ENCODE data around the gene LDLRAD4. TPM values are rescaled to one million over a fixed set of nuclear protein-coding genes. Genes with fewer than 3 reads are reported as not detected.

Gene LDLRAD4
- total and polyA plus RNA-seq, 8 donors: 2.0 to 47.9 (median 9.0) TPM

DNA sequence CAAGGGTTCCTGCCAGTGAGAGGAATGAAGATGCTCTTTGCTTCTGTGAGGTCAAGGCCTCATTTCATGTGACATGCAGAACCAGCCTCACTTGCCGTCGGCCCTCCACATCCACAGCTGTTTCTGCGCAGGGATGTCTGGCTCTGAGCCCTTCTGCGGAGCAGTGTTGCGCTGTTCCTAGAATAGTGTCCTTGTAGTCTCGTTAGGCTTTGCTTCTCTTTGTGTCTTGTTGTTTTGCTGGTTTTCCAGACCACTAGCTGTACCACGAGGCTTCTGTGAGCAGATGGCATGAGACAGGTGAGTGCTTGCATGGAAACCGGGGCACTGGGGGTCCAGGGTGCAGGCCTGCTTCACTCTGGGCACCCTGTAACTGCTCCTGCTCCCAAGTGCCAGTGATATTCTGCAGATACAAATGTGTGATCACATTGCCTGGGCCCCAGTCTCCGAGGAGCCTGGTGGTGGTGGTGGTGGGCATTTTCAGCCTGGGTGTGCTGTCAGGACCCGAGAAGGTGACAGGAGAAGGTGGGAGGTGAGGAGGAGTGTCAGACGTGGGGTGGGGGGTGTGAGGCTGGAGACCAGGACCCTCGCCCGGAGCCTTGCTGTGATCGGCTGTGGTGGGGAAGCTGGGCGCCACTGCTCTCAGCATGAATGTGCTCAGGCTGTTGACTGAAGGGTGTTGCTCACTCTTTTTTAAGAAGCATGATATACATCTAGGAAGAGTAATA, 34.3 kb downstream of the LDLRAD4 start:
- DNase-seq: no peak

DNA sequence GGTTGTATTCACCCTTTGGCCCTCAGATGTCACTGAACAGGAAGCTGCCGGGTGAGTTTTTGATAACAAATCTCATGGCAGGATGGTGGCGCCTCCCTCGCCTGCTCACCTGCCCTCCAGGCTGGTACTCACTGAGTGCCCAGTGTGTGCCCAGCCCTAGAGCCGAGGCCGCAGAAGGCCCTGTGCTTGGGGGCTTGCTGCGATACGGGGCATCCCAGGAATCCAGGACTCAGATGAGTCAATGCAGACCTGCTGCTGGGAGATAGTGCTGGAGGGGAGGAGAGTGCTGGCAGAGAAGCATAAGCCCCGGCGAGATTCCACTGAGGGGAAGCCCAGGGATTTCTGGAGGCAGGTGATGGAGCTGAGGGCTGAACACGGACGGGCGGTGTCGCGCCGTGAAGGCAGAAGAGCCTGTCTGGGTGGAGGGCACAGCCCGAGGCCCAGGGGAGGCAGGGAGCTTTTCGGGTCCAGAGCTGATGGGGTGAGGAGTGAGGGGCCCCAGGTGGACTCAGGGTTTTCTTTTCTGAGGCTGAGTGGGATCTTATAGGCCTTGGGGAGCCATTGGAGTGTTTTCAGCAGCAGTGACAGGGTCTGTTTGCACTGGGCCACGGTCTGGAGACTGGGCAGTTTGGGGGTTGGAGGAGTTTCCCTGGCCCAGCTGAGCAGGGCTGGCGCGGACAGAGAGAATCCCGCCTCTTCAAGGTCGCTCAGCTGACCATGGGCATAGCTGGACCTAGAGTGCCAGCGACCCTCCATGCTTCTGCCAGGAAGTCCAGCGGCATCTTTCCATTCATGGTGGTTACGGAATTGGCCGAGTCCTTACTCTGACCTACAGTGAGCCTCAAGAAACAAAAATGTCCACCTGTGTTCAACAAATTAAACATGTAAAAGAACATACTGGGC, 35.5 kb downstream of the LDLRAD4 start:
- 84 to 94% (median 85%) methylated on average over 23 to 26 of the region's 26 CpGs for WGBS, 5 donors
- Histone ChIP-seq H3K9me3 (no peaks in the 10 kb centered on the region), H3K27ac (no peak overlapping the region), H3K4me1 (peaks cover 0 to 5% (median 0%) of the 10 kb centered on the region in 4 donors), H3K27me3 (no peaks in the 10 kb centered on the region), H3K36me3 (peaks cover 0 to 6% (median 0%) of the 10 kb centered on the region in 4 donors), H3K4me3 (no peak overlapping the region)
- no peak for TF ChIP-seq POLR2A (IDR thresholded peaks at IDR 0.05)
- no peak for TF ChIP-seq EP300 (IDR thresholded peaks at IDR 0.05)
- TF ChIP-seq, protein P1, sequence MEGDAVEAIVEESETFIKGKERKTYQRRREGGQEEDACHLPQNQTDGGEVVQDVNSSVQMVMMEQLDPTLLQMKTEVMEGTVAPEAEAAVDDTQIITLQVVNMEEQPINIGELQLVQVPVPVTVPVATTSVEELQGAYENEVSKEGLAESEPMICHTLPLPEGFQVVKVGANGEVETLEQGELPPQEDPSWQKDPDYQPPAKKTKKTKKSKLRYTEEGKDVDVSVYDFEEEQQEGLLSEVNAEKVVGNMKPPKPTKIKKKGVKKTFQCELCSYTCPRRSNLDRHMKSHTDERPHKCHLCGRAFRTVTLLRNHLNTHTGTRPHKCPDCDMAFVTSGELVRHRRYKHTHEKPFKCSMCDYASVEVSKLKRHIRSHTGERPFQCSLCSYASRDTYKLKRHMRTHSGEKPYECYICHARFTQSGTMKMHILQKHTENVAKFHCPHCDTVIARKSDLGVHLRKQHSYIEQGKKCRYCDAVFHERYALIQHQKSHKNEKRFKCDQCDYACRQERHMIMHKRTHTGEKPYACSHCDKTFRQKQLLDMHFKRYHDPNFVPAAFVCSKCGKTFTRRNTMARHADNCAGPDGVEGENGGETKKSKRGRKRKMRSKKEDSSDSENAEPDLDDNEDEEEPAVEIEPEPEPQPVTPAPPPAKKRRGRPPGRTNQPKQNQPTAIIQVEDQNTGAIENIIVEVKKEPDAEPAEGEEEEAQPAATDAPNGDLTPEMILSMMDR (IDR thresholded peaks at IDR 0.05): no peak
- TF ChIP-seq POLR2AphosphoS5 (IDR thresholded peaks at IDR 0.05): no peak
- no peak for DNase-seq
- intact Hi-C loops (cut with DNase I; ENCODE audit: low total_unique reads): no loop called here

More for the DNA sequence above, 34.3 kb downstream of the LDLRAD4 start:
- no peak overlapping the region for H3K4me3 ChIP-seq
- H3K27ac ChIP-seq: no peak overlapping the region
- 83 to 86% (median 85%) methylated on average over 15 of the region's 15 CpGs for WGBS, 5 donors
- H3K9me3 ChIP-seq: no peaks in the 10 kb centered on the region
- no peaks in the 10 kb centered on the region for H3K4me1 ChIP-seq
- peaks cover 0 to 6% (median 0%) of the 10 kb centered on the region in 4 donors for H3K36me3 ChIP-seq
- intact Hi-C loops (cut with DNase I; ENCODE audit: low total_unique reads): no loop called here
- TF ChIP-seq POLR2A (IDR thresholded peaks at IDR 0.05): no peak
- H3K27me3 ChIP-seq: no peaks in the 10 kb centered on the region

DNA sequence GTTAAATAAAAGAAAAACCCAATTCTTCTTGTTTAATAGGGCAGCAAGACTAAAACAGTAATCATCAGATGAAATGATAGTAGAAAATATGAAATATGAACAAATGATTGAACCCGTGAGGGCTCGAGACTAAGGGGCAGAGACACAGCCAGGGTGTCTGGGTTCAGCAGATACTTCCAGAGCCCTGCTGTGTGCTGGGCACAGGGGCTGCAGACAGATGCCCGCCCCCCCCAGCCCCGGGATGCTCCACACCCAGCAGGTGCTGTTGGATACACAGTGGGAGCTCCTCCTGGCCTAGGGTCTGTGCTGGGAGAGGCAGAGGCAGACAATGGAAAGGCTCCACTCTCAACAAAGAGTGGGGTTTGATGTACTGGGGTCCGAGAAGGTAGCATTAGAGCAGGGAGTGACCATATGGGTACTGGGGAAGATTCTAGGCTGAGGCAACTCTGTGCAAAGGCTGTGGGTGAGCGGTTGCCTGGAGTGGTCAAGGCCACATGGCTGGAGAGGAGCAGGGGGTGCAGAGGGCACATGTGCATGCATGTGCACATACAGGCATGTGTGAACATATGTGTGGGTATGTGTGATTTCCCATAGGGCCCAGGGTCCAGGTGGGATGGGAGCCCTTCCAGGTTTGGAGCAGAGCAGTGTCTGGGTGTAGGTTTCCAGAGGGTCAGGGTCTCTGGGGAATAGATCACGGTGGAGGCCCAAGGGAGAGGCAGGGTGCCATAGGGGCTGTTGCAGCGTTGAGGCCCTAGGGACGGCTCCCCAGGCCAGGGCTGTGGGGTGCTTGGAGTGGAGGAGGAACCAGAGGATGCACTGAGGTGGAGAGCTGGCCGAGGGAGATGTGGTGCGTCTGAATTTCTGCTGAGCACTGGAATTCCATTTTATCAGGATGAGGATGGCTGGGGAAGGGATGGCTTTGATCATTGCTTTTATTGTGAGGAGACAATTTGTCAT, 36.7 kb downstream of the LDLRAD4 start:
- WGBS, 5 donors: 88 to 93% (median 91%) methylated on average over 11 of the region's 11 CpGs
- Histone ChIP-seq H3K36me3 (peaks cover 0 to 6% (median 0%) of the 10 kb centered on the region in 4 donors), H3K9me3 (no peaks in the 10 kb centered on the region), H3K27ac (no peak overlapping the region), H3K4me1 (peaks cover 3 to 17% (median 6%) of the 10 kb centered on the region in 4 donors), H3K27me3 (no peaks in the 10 kb centered on the region), H3K4me3 (no peak overlapping the region)
- TF ChIP-seq, protein P1 (IDR thresholded peaks at IDR 0.05): no peak
- intact Hi-C loops (cut with DNase I; ENCODE audit: low total_unique reads): no loop called here
- no peak for DNase-seq

DNA sequence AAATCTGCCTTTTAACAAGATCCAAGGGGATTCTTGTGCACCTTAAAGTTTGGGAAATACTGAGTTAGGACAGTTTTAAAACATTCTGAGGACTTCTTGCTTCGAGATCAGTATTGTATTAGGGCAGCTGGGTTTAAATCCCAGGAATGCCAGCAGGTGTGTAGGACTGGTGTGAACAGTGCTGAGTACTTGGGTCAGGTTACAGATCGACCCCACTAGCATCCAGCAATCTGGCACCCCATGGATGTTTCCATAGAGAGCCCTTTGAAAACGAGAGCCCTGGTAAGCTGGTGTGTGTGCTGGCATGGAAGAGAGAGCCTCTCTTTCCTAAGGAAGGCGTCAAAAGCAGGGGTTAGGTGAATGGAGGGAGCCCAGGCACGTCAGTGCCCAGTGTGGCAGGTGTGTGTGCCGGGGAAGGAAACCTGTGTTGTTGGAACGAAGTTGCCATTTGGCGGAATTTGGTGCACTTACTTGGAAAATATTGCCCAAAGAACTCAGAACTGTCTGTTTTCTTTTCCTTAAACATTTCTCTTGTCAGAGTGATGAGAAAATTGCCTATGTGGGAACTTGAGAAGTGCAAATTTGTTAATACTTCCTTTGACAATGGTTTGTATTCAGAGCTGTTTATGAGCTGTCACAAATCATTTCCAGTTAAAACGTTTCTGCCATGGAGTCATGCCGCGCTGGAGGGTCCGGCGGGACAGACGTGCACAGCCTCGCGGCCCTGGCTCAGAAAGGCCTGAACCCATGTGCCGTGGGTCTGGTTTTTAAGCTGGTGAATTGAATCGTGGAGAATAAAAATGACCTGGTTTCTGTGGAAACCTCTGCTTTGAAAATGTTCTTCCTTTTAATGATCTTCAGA, 38.1 kb downstream of the LDLRAD4 start:
- Histone ChIP-seq H3K4me1 (peaks cover 3 to 31% (median 20%) of the 10 kb centered on the region in 4 donors), H3K4me3 (no peak overlapping the region), H3K27me3 (no peaks in the 10 kb centered on the region), H3K27ac (no peak overlapping the region), H3K9me3 (no peaks in the 10 kb centered on the region), H3K36me3 (peaks cover 0 to 6% (median 0%) of the 10 kb centered on the region in 4 donors)
- WGBS, 5 donors: 74 to 78% (median 78%) methylated on average over 18 of the region's 18 CpGs
- intact Hi-C loops (cut with DNase I; ENCODE audit: low total_unique reads): no loop called here
- TF ChIP-seq, protein P1 (IDR thresholded peaks at IDR 0.05): no peak
- TF ChIP-seq POLR2AphosphoS5 (IDR thresholded peaks at IDR 0.05): no peak
- DNase-seq: no peak

All from stomach (tissue), 9 donors.